SJSA1 (cell line): ENCODE results near the gene NIPA2. TPM values are rescaled to one million over a fixed set of nuclear protein-coding genes. Genes with fewer than 3 reads are reported as not detected.

Experiments
- DNase-seq, 2 experiments: peaks; one replicate each; pipeline ENCODE4 v3.0.0-alpha.2; 2015 to 2020; ENCODE audit warnings: low spot score in 2 of 2, low read depth in 1 of 2
- H3K27ac ChIP-seq: fragments of 250-450 bp; sonication (Bioruptor Pico); 2 replicates; pipeline ENCODE4 v1.5.1; 2020; ENCODE audit warnings: mild to moderate bottlenecking, moderate library complexity
- H3K27me3 ChIP-seq: fragments of 250-450 bp; sonication (Bioruptor Pico); replicated peaks from 2 replicates; pipeline ENCODE4 v1.5.1; 2020; ENCODE audit warnings: mild to moderate bottlenecking, moderate library complexity
- H3K36me3 ChIP-seq: fragments of 250-450 bp; sonication (Bioruptor Pico); 2 replicates; pipeline ENCODE4 v1.5.1; 2020; ENCODE audit warnings: mild to moderate bottlenecking
- H3K4me1 ChIP-seq: fragments of 250-450 bp; sonication (Bioruptor Pico); replicated peaks from 2 replicates; pipeline ENCODE4 v1.6.1; 2021; ENCODE audit warnings: mild to moderate bottlenecking
- H3K4me3 ChIP-seq: fragments of 250-450 bp; sonication (Bioruptor Pico); 2 replicates; pipeline ENCODE4 v1.5.1; 2020; ENCODE audit warnings: mild to moderate bottlenecking
- H3K9me3 ChIP-seq: fragments of 250-450 bp; sonication (Bioruptor Pico); replicated peaks from 2 replicates; pipeline ENCODE4 v1.5.1; 2020; ENCODE audit warnings: mild to moderate bottlenecking
- total RNA-seq: library from RNA; depleted of rRNA; stranded (reverse); fragments of >200 nt; shearing (Covaris generic); gene quantifications from 2 replicates; pipeline ENCODE4 v1.2.3, GENCODE V29; 2014

Gene NIPA2
- total RNA-seq, 1 experiment from 2014 or later: 217 TPM

- DNase-seq: no peak
- no peaks in the 10 kb centered on the region for H3K9me3 ChIP-seq
- no peak overlapping the region for H3K27ac ChIP-seq
- peaks cover 15% of the 10 kb centered on the region; the same call in 1 of the 2 replicates for H3K36me3 ChIP-seq
- no peak overlapping the region for H3K4me3 ChIP-seq
- no peaks in the 10 kb centered on the region for H3K27me3 ChIP-seq
- peaks cover 5% of the 10 kb centered on the region for H3K4me1 ChIP-seq
These were observed 27.6 kb upstream of the NIPA2 start for GRCh38 chr15:22810853-22811338.

GRCh38 chr15:22811640-22812039 lies 26.8 kb upstream of the NIPA2 start:
- Histone ChIP-seq H3K27ac (no peak overlapping the region), H3K36me3 (peaks cover 17% of the 10 kb centered on the region; the same call in 1 of the 2 replicates), H3K27me3 (no peaks in the 10 kb centered on the region), H3K9me3 (no peaks in the 10 kb centered on the region), H3K4me1 (peaks cover 5% of the 10 kb centered on the region), H3K4me3 (no peak overlapping the region)
- peak; percentile 13 to 60 for DNase-seq

DNA sequence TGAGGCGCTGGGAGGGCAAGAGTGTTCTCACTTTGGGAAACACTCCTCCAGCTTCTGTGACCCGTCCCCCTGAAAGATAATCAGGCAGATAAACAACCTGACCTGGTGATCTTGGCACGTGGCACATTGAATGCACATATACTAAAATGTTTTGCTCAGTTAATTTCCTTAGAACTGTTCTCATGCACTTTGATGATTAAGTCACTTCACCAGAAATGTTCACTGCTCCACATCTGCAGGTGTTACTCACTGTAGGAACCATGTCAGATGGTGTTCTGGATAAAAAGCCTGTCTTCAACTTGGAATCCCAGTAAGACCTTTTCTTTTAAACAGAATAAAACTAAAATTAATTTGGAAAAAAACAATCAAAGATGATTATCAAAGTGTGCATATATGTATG lies 24.6 kb upstream of the NIPA2 start:
- H3K4me1 ChIP-seq: peaks cover under 1% of the 10 kb centered on the region; the same call in 1 of the 2 replicates
- no peaks in the 10 kb centered on the region for H3K9me3 ChIP-seq
- peaks cover 21% of the 10 kb centered on the region; the same call in 1 of the 2 replicates for H3K36me3 ChIP-seq
- H3K27me3 ChIP-seq: no peaks in the 10 kb centered on the region
- no peak overlapping the region for H3K27ac ChIP-seq
- DNase-seq: no peak
- no peak overlapping the region for H3K4me3 ChIP-seq

- Histone ChIP-seq H3K9me3 (no peaks in the 10 kb centered on the region), H3K27me3 (no peaks in the 10 kb centered on the region), H3K27ac (no peak overlapping the region), H3K4me1 (no peaks in the 10 kb centered on the region), H3K4me3 (no peak overlapping the region), H3K36me3 (peaks cover 26% of the 10 kb centered on the region)
- DNase-seq: no peak
These were observed 22.7 kb upstream of the NIPA2 start for GRCh38 chr15:22815766-22816165.

DNA sequence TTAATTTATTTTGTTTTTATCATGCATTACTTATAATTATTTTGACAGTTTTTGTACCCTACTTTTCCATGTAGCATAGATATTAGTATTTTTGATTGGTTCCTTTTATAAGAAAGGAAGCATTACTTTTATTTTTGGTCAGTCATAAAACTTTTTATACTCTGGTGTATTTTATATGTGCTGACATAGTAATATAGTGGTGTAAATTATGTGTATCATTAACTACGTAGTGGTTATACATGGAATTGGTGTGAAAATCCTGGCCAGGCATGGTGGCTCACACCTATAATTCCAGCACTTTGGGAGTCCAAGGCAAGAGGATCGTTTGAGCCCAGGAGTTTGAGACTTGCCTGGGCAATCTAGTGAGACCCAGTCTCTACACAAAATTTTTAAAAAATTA lies 18.8 kb upstream of the NIPA2 start:
- H3K36me3 ChIP-seq: peaks cover 34% of the 10 kb centered on the region
- no peak overlapping the region for H3K27ac ChIP-seq
- H3K27me3 ChIP-seq: no peaks in the 10 kb centered on the region
- no peak overlapping the region for H3K4me3 ChIP-seq
- H3K9me3 ChIP-seq: no peaks in the 10 kb centered on the region
- no peak for DNase-seq
- no peaks in the 10 kb centered on the region for H3K4me1 ChIP-seq

GRCh38 chr15:22823495-22824128 lies 14.9 kb upstream of the NIPA2 start:
- Histone ChIP-seq H3K27ac (no peak overlapping the region), H3K27me3 (no peaks in the 10 kb centered on the region), H3K9me3 (no peaks in the 10 kb centered on the region), H3K4me1 (no peaks in the 10 kb centered on the region), H3K36me3 (peaks cover 42% of the 10 kb centered on the region), H3K4me3 (no peak overlapping the region)
- DNase-seq: no peak

DNA sequence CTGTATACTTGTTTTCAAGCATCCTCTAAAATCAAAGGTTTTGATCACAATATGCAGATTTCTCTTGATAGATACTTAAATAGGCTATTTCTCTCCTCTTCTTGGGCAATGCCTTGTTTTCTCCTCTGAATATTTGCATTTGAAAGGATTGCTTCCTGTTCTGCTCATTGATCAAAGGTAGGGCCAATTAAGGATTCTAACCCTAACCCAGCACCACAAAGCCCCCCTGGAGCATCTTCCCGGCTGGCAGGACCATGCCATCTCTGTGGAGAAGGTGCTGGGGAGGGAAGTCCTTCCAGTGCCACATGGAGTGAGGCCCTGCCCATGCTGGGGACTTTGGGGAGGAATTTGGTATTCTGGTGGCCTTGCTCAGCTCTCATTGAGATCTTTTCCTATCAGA lies 11.3 kb upstream of the NIPA2 start:
- Histone ChIP-seq H3K27me3 (no peaks in the 10 kb centered on the region), H3K4me3 (no peak overlapping the region), H3K9me3 (no peaks in the 10 kb centered on the region), H3K36me3 (peaks cover 32% of the 10 kb centered on the region), H3K4me1 (no peaks in the 10 kb centered on the region), H3K27ac (no peak overlapping the region)
- no peak for DNase-seq

- Histone ChIP-seq H3K4me3 (no peak overlapping the region), H3K27me3 (no peaks in the 10 kb centered on the region), H3K9me3 (no peaks in the 10 kb centered on the region), H3K36me3 (peaks cover 3% of the 10 kb centered on the region; the same call in 1 of the 2 replicates), H3K4me1 (no peaks in the 10 kb centered on the region), H3K27ac (no peak overlapping the region)
- no peak for DNase-seq
These were observed 7.0 kb upstream of the NIPA2 start for GRCh38 chr15:22831473-22831872.

DNA sequence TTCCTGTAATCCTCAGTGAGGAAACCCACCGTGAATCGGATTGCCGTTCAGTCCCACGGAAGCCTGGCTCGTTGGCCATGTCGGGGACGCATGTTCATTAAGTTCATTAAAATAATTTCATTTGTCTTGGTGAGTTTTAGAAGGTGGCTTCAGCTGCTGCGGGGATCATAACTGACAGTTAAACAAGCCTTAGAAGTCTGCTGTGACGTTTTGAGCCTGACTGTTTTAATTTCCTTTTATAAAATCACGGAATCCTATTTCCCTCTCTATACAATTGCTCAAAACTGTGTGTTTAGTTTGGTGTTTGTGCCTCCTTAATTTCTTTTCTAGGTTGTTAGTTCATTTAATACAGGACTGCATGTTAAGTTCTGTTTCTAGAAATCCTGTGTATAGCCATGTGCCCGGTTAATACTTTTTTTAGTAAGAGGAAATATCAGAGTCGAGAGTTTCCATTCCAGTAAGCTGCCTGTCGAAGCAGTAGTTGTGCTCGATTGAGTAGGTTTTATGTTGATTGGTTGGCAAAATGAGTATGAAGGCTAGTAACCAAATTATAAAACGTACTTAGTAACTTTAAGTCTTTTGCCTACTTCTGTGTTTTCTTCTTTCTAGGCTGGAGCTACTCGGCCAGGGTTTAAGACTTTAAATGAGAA lies 705 bp downstream of the NIPA2 start:
- H3K9me3 ChIP-seq: no peaks in the 10 kb centered on the region
- H3K27me3 ChIP-seq: no peaks in the 10 kb centered on the region
- H3K4me1 ChIP-seq: peaks cover 12% of the 10 kb centered on the region
- peak overlapping the region; percentile 88 for H3K4me3 ChIP-seq
- DNase-seq: peak in 1 of 2 experiments; percentile 31
- H3K36me3 ChIP-seq: peaks cover 35% of the 10 kb centered on the region
- peak overlapping the region; percentile 77 for H3K27ac ChIP-seq

DNA sequence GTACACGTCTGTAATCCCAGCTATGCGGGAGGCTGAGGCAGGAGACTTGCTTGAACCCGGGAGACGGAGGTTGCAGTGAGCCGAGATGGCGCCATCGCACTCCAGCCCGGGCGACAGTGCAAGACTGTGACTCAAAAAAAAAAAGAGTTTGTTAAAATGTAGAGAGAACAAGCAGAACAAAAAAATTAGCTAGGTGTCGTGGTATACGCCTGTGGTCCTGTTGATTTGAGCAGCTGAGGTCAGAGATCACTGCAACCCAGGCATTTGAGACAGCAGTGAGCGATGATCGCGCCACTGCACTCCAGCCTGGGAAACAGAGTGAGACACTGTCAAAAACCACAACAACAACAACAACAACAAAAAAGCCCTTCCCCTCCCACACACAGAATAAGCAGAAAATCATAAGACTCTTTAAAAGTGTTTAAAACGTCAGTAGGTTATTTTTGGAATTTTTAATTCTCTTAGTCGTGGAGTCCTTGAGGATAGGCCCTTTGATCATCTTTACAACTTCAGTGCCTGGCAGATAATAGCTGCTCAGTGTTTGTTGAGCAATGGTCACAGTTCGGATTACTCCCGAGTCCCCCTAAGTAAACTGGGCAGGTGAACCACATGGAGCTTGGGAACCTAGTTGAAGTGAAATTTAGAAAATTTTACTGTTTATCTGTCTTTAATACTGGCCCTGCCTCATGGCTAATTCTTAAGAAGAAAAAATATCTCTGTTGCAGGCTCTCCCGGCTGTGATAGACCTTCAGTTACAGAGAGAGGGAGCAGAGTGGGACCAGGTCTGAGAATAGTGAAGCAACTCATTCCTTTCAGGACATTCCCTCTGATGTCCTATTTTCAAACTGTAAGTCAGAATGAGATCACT lies 6.2 kb downstream of the NIPA2 start:
- DNase-seq: no peak
- Histone ChIP-seq H3K9me3 (no peaks in the 10 kb centered on the region), H3K4me3 (no peak overlapping the region), H3K27ac (no peak overlapping the region), H3K4me1 (peaks cover 8% of the 10 kb centered on the region), H3K27me3 (no peaks in the 10 kb centered on the region), H3K36me3 (peaks cover 79% of the 10 kb centered on the region)

- 0 out of 2 replicates have a peak, but pooled peaks cover 2% of the 10 kb centered on the region for H3K9me3 ChIP-seq
- H3K4me1 ChIP-seq: peaks cover 8% of the 10 kb centered on the region
- H3K4me3 ChIP-seq: no peak overlapping the region
- H3K27ac ChIP-seq: no peak overlapping the region
- H3K27me3 ChIP-seq: no peaks in the 10 kb centered on the region
- no peak for DNase-seq
- peaks cover 87% of the 10 kb centered on the region for H3K36me3 ChIP-seq
These were observed 6.9 kb downstream of the NIPA2 start for GRCh38 chr15:22845289-22845900.

GRCh38 chr15:22846073-22846472 lies 7.6 kb downstream of the NIPA2 start:
- DNase-seq: no peak
- no peak overlapping the region for H3K4me3 ChIP-seq
- peaks cover 4% of the 10 kb centered on the region for H3K4me1 ChIP-seq
- no peak overlapping the region for H3K27ac ChIP-seq
- no peaks in the 10 kb centered on the region for H3K27me3 ChIP-seq
- H3K36me3 ChIP-seq: peaks cover 90% of the 10 kb centered on the region
- 0 out of 2 replicates have a peak, but pooled peaks cover 2% of the 10 kb centered on the region for H3K9me3 ChIP-seq

DNA sequence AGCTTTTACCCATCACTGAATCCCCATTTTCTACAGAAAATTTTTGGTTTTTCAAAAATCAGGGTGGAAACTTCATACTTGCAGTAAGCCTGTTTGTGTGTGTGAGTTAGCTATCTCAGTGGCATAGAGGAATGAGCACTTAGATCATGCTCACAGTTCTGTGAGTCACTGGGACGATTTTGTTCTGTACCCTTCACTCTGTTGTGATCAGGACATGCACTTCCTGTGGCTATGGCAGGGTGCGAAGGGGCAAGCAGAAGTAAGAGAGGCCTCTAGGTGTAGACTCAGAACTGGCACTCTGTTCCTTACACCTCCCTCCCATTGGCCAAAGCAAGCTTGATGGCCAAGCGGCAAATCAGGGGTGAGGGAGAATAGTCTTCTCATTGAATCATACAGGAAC lies 11.6 kb downstream of the NIPA2 start:
- no peak for DNase-seq

More for the DNA sequence above, 11.6 kb downstream of the NIPA2 start:
- Histone ChIP-seq H3K27me3 (no peaks in the 10 kb centered on the region), H3K9me3 (0 out of 2 replicates have a peak, but pooled peaks cover 2% of the 10 kb centered on the region), H3K36me3 (peaks cover 94% of the 10 kb centered on the region), H3K4me3 (no peak overlapping the region), H3K27ac (no peak overlapping the region), H3K4me1 (no peaks in the 10 kb centered on the region; the same call in 1 of the 2 replicates)
